Memory B cell (primary cell): ENCODE measurements around the gene CEBPB.

Experiments
- ATAC-seq: fragments of 150-1000 bp; cut with Tn5 transposase; 2 replicates; pipeline ENCODE4 v1.10.0; 2021; ENCODE audit warnings: low read depth, mild to moderate bottlenecking, moderate library complexity
- DNase-seq, 2 donors: peaks; one replicate each; pipeline ENCODE4 v3.0.0; 2022; ENCODE audit warnings: low spot score in 2 of 2
- H3K27ac Mint-ChIP-seq: one replicate; pipeline ENCODE4 v1.8.0; 2022; ENCODE audit warnings: mild to moderate bottlenecking, moderate library complexity, mixed read lengths
- H3K27me3 Mint-ChIP-seq: one replicate; pipeline ENCODE4 v1.8.0; 2022; ENCODE audit warnings: mixed read lengths
- H3K36me3 Mint-ChIP-seq: one replicate; pipeline ENCODE4 v1.8.0; 2022; ENCODE audit warnings: mild to moderate bottlenecking, mixed read lengths
- H3K4me1 Mint-ChIP-seq: one replicate; pipeline ENCODE4 v1.8.0; 2022; ENCODE audit warnings: mixed read lengths
- H3K4me3 Mint-ChIP-seq: one replicate; pipeline ENCODE4 v1.8.0; 2022; ENCODE audit warnings: mild to moderate bottlenecking, moderate library complexity, mixed read lengths
- H3K9me3 Mint-ChIP-seq: one replicate; pipeline ENCODE4 v1.8.0; 2022; ENCODE audit warnings: mixed read lengths

Gene CEBPB

DNA sequence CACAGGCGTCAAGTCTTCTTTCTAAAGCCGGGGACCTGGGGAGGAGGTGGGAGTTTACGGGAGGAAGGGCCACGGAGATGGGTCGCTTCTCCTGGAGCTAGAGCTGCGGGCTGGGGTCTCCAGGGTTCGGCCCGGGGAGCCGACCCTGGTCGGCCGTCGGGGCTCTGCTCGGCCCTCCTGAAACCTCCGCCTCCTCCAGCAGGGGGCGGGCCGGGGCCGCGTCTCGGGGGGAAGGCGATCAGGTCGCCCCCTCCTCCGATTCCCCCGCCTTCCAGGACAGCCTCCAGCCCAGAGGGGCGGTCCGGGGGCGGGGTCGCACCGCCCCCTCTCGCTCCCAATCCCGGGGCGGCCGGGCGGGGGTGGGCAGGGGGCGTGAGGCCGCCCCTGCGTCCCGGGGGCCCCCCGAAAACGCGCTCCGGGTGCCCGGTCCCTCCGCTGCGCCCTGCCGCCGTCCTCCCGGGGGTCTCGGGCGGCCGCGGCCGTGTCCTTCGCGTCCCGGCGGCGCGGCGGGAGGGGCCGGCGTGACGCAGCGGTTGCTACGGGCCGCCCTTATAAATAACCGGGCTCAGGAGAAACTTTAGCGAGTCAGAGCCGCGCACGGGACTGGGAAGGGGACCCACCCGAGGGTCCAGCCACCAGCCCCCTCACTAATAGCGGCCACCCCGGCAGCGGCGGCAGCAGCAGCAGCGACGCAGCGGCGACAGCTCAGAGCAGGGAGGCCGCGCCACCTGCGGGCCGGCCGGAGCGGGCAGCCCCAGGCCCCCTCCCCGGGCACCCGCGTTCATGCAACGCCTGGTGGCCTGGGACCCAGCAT lies at the start of gene CEBPB:
Gene CEBPB (plus strand): TSS at position 580 of the 814 bp plus-strand sequence. CDS start 204 bp downstream, at position 784.
- peak within 1 kb of the TSS; percentile 45 for H3K27ac Mint-ChIP-seq
- ATAC-seq (peak; percentile 61), DNase-seq (peak; percentile 85 to 90)
- peaks cover 15% of the 10 kb centered on the region for H3K4me1 Mint-ChIP-seq
- H3K9me3 Mint-ChIP-seq = no peaks in the 10 kb centered on the region
- no peaks in the 10 kb centered on the region for H3K36me3 Mint-ChIP-seq
- H3K4me3 Mint-ChIP-seq = peak within 1 kb of the TSS; percentile 82
- peaks cover 3% of the 10 kb centered on the region for H3K27me3 Mint-ChIP-seq

DNA sequence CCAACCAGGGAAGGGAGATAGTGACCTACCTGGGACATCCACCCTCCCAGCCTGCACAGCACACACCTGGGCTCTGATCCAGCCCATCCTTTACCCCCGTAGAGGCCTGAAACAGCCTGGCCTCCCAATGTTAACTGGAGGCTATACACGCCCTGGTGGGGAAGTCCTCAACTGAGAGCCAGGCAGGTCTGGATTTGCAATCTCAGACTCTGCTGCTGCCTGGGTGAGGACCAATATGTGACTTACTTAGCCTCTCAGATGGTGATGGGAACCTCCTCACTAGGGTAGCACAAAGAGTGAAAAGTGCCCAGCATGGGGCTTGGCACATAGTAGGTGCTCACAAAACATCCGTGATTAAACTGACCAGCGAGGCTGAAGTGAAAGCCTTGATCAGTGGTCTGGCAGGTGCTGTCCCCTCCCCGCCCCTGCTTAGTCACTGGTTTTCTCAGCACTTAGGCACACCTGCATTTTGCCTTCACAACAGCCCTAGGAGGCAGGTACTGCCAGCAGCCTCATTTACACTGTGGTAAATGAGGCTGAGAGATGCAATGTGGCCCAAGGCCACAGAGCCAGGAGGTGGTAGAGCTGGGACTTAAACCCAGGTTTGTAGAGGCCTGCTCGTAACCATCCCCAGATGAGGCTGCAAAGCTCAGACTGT lies 49.5 kb upstream of the CEBPB start:
- Mint-ChIP-seq H3K4me3 (no peak overlapping the region), H3K9me3 (no peaks in the 10 kb centered on the region), H3K4me1 (peaks cover 17% of the 10 kb centered on the region), H3K27me3 (no peaks in the 10 kb centered on the region), H3K27ac (no peak overlapping the region), H3K36me3 (peaks cover 26% of the 10 kb centered on the region)
- DNase-seq (no peak), ATAC-seq (no peak)

DNA sequence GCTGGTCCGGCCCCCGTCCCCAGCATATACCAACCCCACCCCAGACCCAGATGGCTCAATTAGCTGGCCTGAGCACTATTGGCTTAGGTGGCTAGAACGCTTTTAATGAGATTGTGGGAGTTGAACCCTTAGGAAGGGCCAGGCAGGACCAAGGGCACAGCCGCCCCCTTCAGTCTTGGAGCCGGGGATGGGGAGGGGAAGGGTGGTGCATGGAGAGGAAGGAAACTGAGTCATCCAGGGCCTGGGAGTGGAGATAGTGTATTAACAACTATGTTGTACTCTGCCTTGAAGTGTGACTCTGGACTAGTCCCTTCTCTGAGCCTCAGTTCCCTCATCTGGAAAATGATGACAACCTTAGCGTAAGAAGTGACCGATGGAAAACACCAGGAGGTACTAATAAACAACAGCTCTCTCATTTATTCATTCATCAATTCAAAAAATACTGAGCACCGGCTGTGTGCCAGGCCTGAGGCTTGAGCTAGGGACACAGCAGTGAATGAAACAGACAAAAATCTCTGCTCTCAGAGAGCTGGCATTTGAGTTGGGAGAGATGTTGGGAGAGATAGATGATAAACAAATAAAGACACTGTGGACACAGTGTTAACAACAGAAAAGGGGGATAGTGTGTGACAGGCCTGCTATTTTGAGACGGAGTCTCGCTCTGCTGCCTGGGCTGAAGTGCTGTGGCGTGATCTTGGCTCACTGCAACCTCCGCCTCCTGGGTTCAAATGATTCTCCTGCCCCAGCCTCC lies 48.6 kb upstream of the CEBPB start:
- Mint-ChIP-seq H3K27me3 (no peaks in the 10 kb centered on the region), H3K27ac (no peak overlapping the region), H3K9me3 (no peaks in the 10 kb centered on the region), H3K36me3 (peaks cover 24% of the 10 kb centered on the region), H3K4me1 (peaks cover 26% of the 10 kb centered on the region), H3K4me3 (no peak overlapping the region)
- DNase-seq = no peak
- ATAC-seq = no peak

DNA sequence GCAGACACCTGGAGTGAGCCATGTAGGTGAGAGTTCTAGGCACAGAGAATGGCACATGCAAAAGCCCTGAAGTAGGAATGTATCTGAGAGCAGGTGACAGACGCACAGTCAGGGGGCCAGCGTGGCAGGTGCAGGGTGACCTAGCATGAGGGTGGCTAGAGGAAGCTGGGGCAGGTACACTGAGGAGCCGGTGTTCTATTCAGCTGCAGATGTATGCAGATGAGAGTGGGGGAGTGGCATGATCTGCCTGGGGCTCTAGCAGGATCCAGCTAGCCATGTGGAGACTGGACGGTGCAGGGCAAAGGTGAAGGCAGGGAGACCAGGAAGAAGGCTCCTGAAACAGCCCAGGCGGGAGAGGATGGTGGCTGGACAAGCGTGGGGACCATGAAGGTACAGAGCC lies 47.8 kb upstream of the CEBPB start:
- Mint-ChIP-seq H3K9me3 (no peaks in the 10 kb centered on the region), H3K27me3 (no peaks in the 10 kb centered on the region), H3K4me3 (no peak overlapping the region), H3K36me3 (peaks cover 21% of the 10 kb centered on the region), H3K4me1 (peaks cover 30% of the 10 kb centered on the region), H3K27ac (peak overlapping the region; percentile 56)
- no peak for DNase-seq
- ATAC-seq = no peak

DNA sequence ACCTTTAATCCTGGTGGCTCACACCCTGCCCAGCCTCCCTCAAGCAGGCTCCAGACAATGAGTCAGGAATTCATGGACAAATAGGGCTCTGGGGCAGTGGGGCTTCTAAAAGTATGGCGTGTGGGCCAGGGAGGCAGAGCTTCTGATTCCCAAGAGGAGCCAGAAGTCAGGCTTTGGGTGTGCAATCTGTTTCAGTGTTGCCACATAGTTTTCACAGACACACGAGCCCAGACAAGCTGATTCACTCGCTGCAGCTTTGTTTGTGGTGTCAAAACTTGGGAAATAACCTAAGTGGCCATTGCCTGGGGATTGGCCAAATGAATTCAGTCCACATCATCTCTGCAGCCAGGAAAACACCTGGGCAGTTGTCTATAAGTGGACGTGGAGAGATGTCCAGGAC lies 46.3 kb upstream of the CEBPB start:
- no peak for DNase-seq
- Mint-ChIP-seq H3K36me3 (peaks cover 25% of the 10 kb centered on the region), H3K27me3 (no peaks in the 10 kb centered on the region), H3K9me3 (no peaks in the 10 kb centered on the region), H3K4me1 (peaks cover 33% of the 10 kb centered on the region), H3K4me3 (no peak overlapping the region), H3K27ac (no peak overlapping the region)
- ATAC-seq = no peak

DNA sequence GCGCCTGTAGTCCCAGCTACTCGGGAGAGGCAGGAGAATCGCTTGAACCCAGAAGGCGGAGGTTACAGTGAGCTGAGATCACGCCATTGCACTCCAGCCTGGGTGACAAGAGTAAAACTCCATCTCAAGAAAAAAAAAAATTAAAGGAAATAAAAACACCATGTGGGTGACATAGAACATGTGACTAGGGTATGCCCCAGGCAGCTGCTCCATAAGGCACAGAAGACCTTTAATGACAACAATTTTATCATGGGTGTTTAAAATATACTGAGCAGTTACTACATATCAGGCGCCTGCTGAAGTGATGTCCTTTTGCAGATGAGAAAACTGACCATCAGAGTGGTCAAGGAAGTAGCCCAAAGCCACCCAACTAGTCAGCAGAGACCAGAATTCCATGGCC lies 45.1 kb upstream of the CEBPB start:
- Mint-ChIP-seq H3K27ac (peak overlapping the region; percentile 98), H3K4me1 (peaks cover 33% of the 10 kb centered on the region), H3K27me3 (no peaks in the 10 kb centered on the region), H3K9me3 (no peaks in the 10 kb centered on the region), H3K36me3 (peaks cover 23% of the 10 kb centered on the region), H3K4me3 (no peak overlapping the region)
- DNase-seq (no peak), ATAC-seq (no peak)

DNA sequence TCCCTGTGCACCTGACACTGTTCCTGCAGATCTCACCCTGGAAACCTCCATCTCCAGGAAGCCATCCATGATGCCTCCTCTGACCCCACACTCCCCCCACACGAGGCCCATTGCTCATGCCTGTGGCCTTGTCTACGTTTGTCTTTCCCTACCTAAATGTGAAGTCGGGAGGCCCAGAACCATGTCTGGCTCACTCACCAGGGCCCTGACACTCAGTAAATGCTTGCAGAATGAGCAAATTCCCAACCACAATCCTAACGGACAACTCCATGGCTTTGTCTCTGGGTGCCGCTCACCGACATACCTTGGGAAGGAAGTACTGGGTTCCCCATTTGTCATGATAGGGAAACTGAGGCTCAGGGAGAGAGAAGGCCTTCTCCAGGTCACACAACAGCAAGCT lies 44.4 kb upstream of the CEBPB start:
- H3K27ac Mint-ChIP-seq = peak overlapping the region; percentile 98
- H3K4me1 Mint-ChIP-seq = peaks cover 34% of the 10 kb centered on the region
- H3K4me3 Mint-ChIP-seq = peak overlapping the region; percentile 76
- DNase-seq (no peak), ATAC-seq (no peak)
- H3K9me3 Mint-ChIP-seq = no peaks in the 10 kb centered on the region
- H3K36me3 Mint-ChIP-seq = peaks cover 21% of the 10 kb centered on the region
- H3K27me3 Mint-ChIP-seq = no peaks in the 10 kb centered on the region

DNA sequence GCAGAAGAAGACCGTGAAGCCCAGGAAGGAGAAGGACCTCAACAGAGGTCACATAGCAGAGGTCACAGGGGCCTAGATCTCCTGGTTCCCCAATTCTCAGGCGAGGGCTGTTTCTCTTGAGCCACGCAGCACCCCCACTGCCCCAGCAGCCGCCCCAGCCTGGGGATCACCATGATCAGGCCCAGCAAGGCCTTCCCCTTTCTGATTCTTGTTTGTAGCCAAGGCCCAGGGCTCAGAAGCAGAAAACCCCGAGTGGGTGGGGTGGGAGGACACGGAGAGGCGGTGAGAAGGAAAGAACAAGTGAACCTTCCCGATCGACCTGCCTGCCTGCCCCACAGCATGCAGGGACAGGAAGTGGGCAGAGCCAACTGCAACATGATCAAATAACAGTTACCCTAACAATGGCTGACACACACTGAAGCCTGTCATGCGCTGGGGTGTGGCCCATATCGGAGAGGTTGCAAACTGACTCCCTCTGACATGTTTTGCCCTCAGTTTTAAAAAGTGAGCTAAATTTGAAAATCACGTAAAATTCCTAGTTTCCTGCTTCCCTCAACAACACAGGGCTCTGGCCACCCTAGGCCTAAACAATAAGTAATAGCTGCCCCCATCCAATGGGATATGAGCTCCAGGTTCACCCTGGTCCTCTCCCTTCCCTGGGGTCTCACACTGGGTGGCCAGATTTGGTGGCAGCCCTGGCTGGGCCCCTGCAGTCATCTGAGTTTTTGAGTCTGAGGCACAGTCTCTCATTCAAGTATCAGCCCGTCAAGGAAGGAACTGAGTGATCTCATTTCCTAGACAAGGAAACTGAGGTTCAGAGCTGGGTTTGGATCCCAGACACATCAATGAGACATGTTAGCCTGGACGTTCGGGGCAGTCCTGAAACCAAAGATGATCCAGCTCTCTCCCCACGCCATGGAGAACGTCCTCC lies 43.6 kb upstream of the CEBPB start:
- Mint-ChIP-seq H3K27me3 (no peaks in the 10 kb centered on the region), H3K36me3 (peaks cover 18% of the 10 kb centered on the region), H3K4me3 (peak overlapping the region; percentile 76), H3K9me3 (no peaks in the 10 kb centered on the region), H3K27ac (peak overlapping the region; percentile 98), H3K4me1 (peaks cover 40% of the 10 kb centered on the region)
- ATAC-seq (peak; percentile 93), DNase-seq (peak; percentile 60 to 75)

DNA sequence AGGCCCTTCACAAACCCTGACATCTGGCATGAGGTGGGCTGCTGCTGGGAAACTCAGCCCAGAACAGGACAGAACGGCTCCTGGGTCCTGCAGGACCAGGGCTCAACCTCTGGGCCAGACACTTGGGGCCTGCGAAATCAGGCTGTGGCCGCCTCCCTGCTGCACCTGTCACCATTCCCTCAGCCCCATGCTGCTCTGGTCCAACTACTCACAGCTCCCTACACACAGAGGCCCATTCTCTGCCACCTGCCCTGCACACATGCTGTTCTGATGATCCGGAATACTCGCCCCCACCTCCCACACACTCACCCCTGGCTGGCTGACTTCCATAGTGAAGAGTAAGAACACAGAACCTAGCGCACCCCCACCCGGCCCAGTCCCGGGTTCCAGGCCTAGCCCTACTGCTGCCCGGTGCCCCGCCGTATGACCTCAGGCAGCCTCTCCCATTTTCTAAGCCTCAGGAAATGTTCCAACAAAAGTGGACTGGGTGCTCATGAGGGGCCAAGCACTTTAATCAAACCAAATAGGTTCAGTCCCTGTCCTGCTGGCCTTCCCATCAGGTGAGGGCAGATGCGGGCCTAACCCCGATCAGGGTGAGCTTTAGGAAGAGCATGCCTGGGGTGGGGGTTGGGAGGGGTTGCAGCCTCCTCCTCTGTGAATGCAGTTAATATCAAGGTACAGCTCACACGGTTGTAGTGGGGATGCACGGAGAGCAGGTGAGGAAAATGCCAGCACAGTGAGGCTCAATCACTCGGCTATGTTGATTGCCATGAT lies 41.0 kb upstream of the CEBPB start:
- H3K27ac Mint-ChIP-seq = no peak overlapping the region
- DNase-seq (no peak), ATAC-seq (no peak)
- H3K36me3 Mint-ChIP-seq = peaks cover 7% of the 10 kb centered on the region
- H3K4me3 Mint-ChIP-seq = no peak overlapping the region
- no peaks in the 10 kb centered on the region for H3K27me3 Mint-ChIP-seq
- H3K9me3 Mint-ChIP-seq = no peaks in the 10 kb centered on the region
- H3K4me1 Mint-ChIP-seq = peaks cover 49% of the 10 kb centered on the region

DNA sequence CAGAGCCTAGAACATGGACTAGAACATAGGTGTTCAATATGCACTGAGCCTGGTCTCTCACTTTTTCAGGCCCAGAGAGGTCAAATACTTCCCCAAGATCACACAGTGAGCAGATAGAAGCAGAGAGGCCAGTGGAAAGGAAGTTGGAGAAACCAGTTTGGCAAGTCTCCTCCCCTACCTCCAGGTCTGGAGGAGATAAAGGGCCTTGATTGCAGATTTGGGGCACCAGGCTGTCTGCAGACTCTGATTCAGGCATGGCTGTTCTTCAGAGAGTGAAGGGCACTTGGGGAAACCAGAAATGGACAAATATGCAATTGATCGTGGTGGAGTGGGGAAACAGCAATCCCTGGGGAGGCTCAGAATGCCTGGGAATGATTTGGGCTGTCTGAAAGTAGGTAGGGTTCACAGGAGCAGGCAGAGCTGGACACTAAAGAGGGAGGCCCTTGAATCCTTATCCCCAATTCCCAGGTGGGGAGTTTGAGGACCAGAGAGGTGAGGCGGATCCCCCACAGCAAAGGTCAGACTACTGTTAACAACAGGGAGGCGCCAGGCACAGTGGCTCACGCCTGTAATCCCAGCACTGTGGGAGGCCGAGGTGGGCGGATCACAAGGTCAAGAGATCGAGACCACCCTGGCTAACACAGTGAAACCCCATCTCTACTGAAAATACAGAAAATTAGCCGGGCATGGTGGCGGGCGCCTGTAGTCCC lies 39.4 kb upstream of the CEBPB start:
- DNase-seq (no peak), ATAC-seq (no peak)
- H3K27me3 Mint-ChIP-seq = no peaks in the 10 kb centered on the region
- H3K36me3 Mint-ChIP-seq = peaks cover 7% of the 10 kb centered on the region
- H3K4me3 Mint-ChIP-seq = no peak overlapping the region
- no peaks in the 10 kb centered on the region for H3K9me3 Mint-ChIP-seq
- peak overlapping the region; percentile 87 for H3K27ac Mint-ChIP-seq
- H3K4me1 Mint-ChIP-seq = peaks cover 44% of the 10 kb centered on the region

DNA sequence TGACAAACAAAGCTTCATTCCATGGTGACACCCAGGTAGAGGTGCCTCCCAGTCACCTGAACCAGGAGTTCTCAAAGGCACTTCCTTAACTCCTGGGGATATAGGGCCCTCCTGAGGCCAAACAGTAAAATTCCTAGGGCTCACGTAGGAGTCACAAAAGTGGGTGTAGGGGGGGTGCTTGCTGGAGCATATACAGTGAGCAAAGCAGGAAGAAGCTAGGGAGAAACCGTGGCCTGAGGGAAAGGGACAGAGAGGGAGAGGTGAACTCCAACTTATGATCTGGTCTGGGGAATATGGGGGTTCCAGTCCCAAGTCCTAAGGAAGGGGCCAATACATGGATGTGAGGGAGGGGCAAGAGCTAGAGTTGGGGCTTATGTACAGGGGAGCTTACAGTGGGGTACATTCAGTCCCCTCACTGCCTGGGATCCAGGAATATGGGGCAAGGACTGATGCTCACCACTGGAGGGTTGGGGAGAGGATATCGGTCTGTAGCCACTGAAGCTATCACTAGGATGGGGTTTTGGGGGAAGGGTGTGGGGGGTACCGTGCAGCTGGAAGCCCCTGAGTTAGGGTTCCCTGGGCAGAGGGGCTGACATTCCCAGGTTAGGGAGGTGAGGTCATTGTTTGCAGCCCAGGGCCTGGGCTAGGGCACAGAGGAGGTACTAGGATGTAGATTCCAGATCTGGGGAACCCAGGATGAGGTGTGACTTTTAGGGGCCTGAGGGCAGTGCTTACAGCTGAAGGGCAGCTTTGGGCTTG lies 38.1 kb upstream of the CEBPB start:
- peak overlapping the region; percentile 85 for H3K4me3 Mint-ChIP-seq
- DNase-seq = no peak
- peaks cover 33% of the 10 kb centered on the region for H3K4me1 Mint-ChIP-seq
- H3K27me3 Mint-ChIP-seq = no peaks in the 10 kb centered on the region
- peaks cover 7% of the 10 kb centered on the region for H3K36me3 Mint-ChIP-seq
- no peak for ATAC-seq
- peak overlapping the region; percentile 79 for H3K27ac Mint-ChIP-seq
- no peaks in the 10 kb centered on the region for H3K9me3 Mint-ChIP-seq

DNA sequence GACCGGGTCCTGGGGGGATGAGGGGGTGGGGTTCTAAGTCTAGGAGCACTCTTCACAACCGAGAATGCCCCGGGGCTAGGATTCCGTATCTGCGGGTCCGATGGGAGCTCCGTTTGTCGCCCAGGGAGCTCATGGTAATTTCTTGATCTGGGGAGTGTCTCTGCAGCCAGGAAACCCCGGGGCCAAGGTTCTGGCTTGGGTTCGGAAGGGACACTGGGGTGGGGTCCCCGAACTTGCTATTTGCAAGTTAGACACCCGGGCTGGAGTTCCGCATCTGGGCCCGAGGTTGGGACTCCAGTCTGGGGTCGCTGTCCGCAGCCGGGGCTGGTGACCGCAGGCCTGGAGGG lies 37.5 kb upstream of the CEBPB start:
- H3K27me3 Mint-ChIP-seq = no peaks in the 10 kb centered on the region
- H3K27ac Mint-ChIP-seq = peak overlapping the region; percentile 79
- ATAC-seq (peak; percentile 2), DNase-seq (no peak)
- peaks cover 7% of the 10 kb centered on the region for H3K36me3 Mint-ChIP-seq
- H3K4me3 Mint-ChIP-seq = peak overlapping the region; percentile 85
- peaks cover 32% of the 10 kb centered on the region for H3K4me1 Mint-ChIP-seq
- no peaks in the 10 kb centered on the region for H3K9me3 Mint-ChIP-seq
